GM21717 (cell line): ENCODE measurements around the gene TTC24.
"Not testable (repeated sequence)": the region's sequence is repeated elsewhere in the genome, so short reads cannot be mapped to it uniquely, and the experiment has no call there.

Source experiments
- ATAC-seq: cut with Tn5 transposase; IDR thresholded peaks from one replicate; pipeline ENCODE4 v1.9.1; 2021; ENCODE audit warnings: mild to moderate bottlenecking, moderate library complexity; ENCODE audit not compliant: unreplicated experiment

The TTC24 gene

GRCh38 chr1:156602557-156602993 lies 23.1 kb downstream of the TTC24 start:
- ATAC-seq, result no peak

DNA sequence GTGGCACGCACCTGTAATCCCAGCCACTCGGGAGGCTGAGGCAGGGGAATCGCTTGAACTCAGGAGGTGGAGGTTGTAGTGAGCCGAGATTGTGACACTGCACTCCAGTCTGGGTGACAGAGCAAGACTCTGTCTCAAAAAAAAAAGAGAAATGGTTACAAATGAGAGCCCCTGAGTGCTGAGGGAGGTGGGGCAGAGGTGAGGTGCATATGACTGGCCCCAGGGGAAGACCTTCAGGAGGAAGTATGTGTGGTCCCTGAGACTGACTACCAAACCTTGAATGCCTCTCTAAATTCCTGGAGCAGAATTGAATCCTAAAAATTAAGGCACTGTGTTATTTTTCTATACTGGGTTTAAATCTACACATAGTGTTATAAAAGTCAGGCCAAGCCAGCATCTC lies 27.8 kb downstream of the TTC24 start:
- ATAC-seq, result not testable (repeated sequence)

GRCh38 chr1:156608036-156608674 lies 28.6 kb downstream of the TTC24 start:
- ATAC-seq, result peak; percentile 77

GRCh38 chr1:156608981-156609380 lies 29.5 kb downstream of the TTC24 start:
- ATAC-seq, result no peak

DNA sequence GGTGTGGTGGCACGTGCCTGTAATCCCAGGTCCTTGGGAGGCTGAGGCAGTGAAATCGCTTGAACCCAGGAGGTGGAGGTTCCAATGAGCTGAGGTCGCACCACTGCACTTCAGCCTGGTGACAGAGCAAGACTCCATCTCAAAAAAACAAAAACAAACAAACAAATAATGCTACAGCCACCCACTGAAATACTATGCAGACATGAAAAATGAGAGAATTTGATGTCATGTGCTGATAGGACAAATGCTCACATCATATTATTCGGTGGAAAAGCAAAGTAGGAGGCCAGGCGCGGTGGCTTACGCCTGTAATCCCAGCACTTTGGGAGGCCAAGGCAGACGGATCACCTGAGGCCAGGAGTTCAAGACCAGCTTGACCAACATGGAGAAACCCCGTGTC lies 30.5 kb downstream of the TTC24 start:
- ATAC-seq, result not testable (repeated sequence)

- ATAC-seq, result no peak
Measured at GRCh38 chr1:156612666-156613065, 33.1 kb downstream of the TTC24 start.

DNA sequence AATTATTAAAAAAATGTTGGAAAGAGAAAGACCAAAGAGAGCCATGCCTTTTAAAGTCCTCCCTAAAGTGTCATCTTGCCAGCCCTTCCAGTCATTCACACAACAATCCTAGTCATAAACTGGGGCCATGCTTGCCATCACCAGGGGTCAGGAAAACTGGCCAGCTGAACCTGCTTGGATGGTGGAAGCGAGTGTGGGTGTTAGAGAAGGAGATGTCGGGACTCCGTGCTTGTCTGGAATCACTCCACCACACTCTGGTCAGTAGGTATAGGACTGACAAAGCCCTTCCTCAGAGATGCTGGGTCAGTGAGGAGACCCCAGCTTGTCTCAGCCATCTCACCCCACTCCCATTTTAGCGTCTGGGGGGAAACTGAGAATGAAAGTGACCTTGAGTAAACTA lies 36.4 kb downstream of the TTC24 start:
- no peak for ATAC-seq

GRCh38 chr1:156616463-156616862 lies 36.9 kb downstream of the TTC24 start:
- ATAC-seq, result no peak

GRCh38 chr1:156618853-156619581 lies 39.5 kb downstream of the TTC24 start, which contains the start of gene HAPLN2:
HAPLN2 (plus strand) TSS chr1:156619415; CDS start chr1:156623491, 4,076 bp downstream.
- ATAC-seq, result no peak

DNA sequence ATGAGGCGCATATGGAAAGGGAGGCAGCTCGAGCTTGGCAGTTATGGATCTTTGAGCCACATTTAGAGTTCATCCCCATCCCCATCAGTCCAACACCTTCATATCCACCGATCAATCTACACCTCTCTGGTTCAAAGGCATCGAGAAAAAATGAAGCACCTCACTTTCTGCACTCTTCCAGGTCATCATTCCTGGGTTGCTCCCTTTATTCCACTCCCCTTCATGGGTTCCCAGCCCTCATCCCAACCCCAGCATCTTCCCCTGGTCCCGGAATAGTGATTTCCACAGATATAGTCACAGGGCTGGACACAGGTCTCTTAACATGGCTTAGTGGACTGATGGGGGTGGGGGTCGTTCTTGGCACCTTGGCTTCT lies 40.0 kb downstream of the TTC24 start:
- no peak for ATAC-seq

GRCh38 chr1:156622581-156623297 lies 43.2 kb downstream of the TTC24 start:
- no peak for ATAC-seq

GRCh38 chr1:156623946-156624813 lies 44.7 kb downstream of the TTC24 start:
- no peak for ATAC-seq

- no peak for ATAC-seq
Measured at GRCh38 chr1:156624814-156625435, 45.4 kb downstream of the TTC24 start.

GRCh38 chr1:156625436-156626078 lies 46.0 kb downstream of the TTC24 start:
- no peak for ATAC-seq

DNA sequence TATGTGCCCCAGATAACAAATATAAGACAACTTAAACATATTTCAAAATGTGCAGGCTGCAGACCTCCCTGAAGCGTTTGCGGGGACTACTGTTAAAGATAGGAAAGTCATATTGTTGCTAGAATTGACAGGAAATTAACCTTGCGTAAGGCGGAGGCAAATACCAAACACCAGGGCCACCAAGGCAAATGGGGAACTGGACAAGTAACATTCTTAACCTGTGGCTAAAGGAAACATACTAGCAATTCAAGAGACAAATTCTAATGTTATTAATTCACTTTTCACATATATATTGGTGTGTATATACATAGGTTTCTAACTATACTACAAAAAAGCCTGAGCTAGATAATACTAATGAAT lies 46.5 kb downstream of the TTC24 start:
- no peak for ATAC-seq

- ATAC-seq, result no peak
Measured at GRCh38 chr1:156627313-156627880, 47.9 kb downstream of the TTC24 start.

DNA sequence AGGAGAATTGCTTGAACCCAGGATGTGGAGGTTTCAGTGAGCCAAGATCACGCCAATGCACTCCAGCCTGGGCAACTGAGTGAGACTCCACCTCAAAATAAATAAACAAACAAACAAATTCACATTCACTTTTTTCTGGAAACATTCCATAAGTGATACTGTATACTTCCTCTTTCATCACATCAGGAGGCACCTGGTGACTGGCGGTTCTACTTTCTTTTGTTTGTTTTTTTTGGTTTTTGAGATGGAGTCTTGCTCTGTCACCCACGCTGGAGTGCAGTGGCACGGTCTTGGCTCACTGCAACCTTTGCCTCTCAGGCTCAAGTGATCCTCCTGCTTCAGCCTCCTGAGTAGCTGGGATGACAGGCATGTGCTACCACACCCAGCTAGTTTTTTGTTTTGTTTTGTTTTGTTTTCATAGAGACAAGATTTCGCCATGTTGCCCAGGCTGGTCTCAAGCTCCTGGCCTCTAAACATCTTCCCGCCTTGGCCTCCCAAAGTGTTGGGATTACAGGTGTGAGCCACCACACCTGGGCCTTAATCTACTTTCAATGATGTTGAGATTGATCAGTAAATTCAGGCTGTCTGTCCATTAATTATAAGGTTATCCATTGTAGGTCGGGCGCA lies 50.4 kb downstream of the TTC24 start:
- ATAC-seq, result no peak

GRCh38 chr1:156631152-156631551 lies 51.6 kb downstream of the TTC24 start:
- not testable (repeated sequence) for ATAC-seq

- no peak for ATAC-seq
Measured at GRCh38 chr1:156632355-156632754, 52.8 kb downstream of the TTC24 start.
